H1 (cell line): ENCODE measurements around the gene RTL5. TPM values are rescaled to one million over a fixed set of nuclear protein-coding genes. Genes with fewer than 3 reads are reported as not detected.

ENCODE experiments used
- CTCF ChIA-PET: fragments of 300-600 bp; sonication (Branson Sonifier 250); formaldehyde crosslinking; loops from one replicate; lab custom pipeline; 2021; ENCODE audit not compliant: partially characterized antibody; lab: Charles Lee
- POLR2A ChIA-PET: fragments of 300-600 bp; sonication (Branson Sonifier 250); formaldehyde crosslinking; loops from one replicate; lab custom pipeline; 2021; ENCODE audit warnings: inconsistent platforms; ENCODE audit not compliant: partially characterized antibody; lab: Charles Lee
- DNase-seq, 2 experiments: peaks; one replicate each; pipeline versions ENCODE4 v3.0.0 to v3.0.0-alpha.2; 2010 to 2022; ENCODE audit warnings: low spot score in 2 of 2, low read depth in 1 of 2, mixed read lengths in 1 of 2
- FAIRE-seq: peaks from 2 replicates; lab custom pipeline; 2011; peaks lifted over from hg19 to GRCh38; lab: Jason Lieb, UNC
- H2AFZ ChIP-seq: 2 replicates; pipeline ENCODE4 v1.8.1; 2012; ENCODE audit warnings: low read length, inconsistent platforms
- H2AK5ac ChIP-seq: 2 replicates; pipeline ENCODE4 v1.6.1; 2013; ENCODE audit warnings: low read depth, low read length
- H2BK120ac ChIP-seq: replicated peaks from 2 replicates; pipeline ENCODE3; 2013; ENCODE audit warnings: low read depth, low read length, inconsistent platforms
- H2BK12ac ChIP-seq: 2 replicates; pipeline ENCODE4 v1.6.1; 2013; ENCODE audit warnings: low read depth, low read length
- H2BK15ac ChIP-seq: 2 replicates; pipeline ENCODE4 v1.6.1; 2013; ENCODE audit warnings: low read length
- H2BK20ac ChIP-seq: 2 replicates; pipeline ENCODE4 v1.6.1; 2013; ENCODE audit warnings: low read length
- H2BK5ac ChIP-seq: 2 replicates; pipeline ENCODE4 v1.6.1; 2013; ENCODE audit warnings: low read depth, low read length
- H3K14ac ChIP-seq: 2 replicates; pipeline ENCODE4 v1.6.1; 2013; ENCODE audit warnings: inconsistent platforms; ENCODE audit not compliant: insufficient read length
- H3K18ac ChIP-seq: 2 replicates; pipeline ENCODE4 v1.6.1; 2013; ENCODE audit warnings: low read length; ENCODE audit errors: extremely low read depth
- H3K23ac ChIP-seq: 2 replicates; pipeline ENCODE4 v1.6.1; 2013; ENCODE audit warnings: inconsistent platforms; ENCODE audit not compliant: insufficient read length
- H3K23me2 ChIP-seq: 2 replicates; pipeline ENCODE4 v1.6.1; 2013; ENCODE audit warnings: low read depth, low read length
- H3K27ac ChIP-seq: 2 replicates; pipeline ENCODE4 v1.6.1; 2011; ENCODE audit warnings: low read depth, low read length, inconsistent platforms
- H3K27me3 ChIP-seq, 4 experiments: replicated peaks in 1 of 4; 1 replicate in 1 of 4; 2 replicates in 3 of 4; pipeline versions ENCODE4 v1.6.1 to v1.8.1; 2011 to 2013; ENCODE audit warnings: low read length in 3 of 4, mild to moderate bottlenecking in 3 of 4, inconsistent platforms in 2 of 4, mixed read lengths in 2 of 4, moderate library complexity in 1 of 4; ENCODE audit not compliant: control insufficient read depth in 3 of 4, insufficient read depth in 3 of 4; ENCODE audit errors: extremely low read depth in 1 of 4
- H3K36me3 ChIP-seq, 4 experiments: 2 replicates each; pipeline versions ENCODE4 v1.6.1 to v1.8.1; 2011 to 2013; ENCODE audit warnings: mild to moderate bottlenecking in 4 of 4, low read length in 3 of 4, moderate library complexity in 2 of 4, control low read depth in 1 of 4, inconsistent platforms in 1 of 4; ENCODE audit not compliant: insufficient read depth in 4 of 4, control insufficient read depth in 2 of 4
- H3K4ac ChIP-seq: replicated peaks from 2 replicates; pipeline ENCODE3; 2013; ENCODE audit warnings: low read length, low read depth, mixed read lengths, inconsistent platforms; ENCODE audit not compliant: insufficient read length
- H3K4me1 ChIP-seq, 4 experiments: replicated peaks in 1 of 4; 1 replicate in 1 of 4; 2 replicates in 3 of 4; pipeline versions ENCODE4 v1.6.1 to v1.8.1; 2011 to 2013; ENCODE audit warnings: low read length in 3 of 4, inconsistent platforms in 2 of 4, mixed read lengths in 1 of 4; ENCODE audit not compliant: insufficient read depth in 4 of 4, control insufficient read depth in 3 of 4
- H3K4me2 ChIP-seq, 2 experiments: 2 replicates each; pipeline versions ENCODE4 v1.6.1 to v1.8.1; 2011 to 2013; ENCODE audit warnings: low read depth in 2 of 2, low read length in 2 of 2, control low read depth in 1 of 2, inconsistent platforms in 1 of 2, mild to moderate bottlenecking in 1 of 2; ENCODE audit not compliant: insufficient read depth in 1 of 2
- H3K4me3 ChIP-seq, 4 experiments: fragments of 200-600, 300-600 bp in 1 of 4; sonication (generic), shearing (Covaris generic), sonication (Bioruptor Twin) in 1 of 4; 2 replicates each; pipeline versions ENCODE4 v1.5.1 to v1.8.1; 2011 to 2016; ENCODE audit warnings: low read length in 4 of 4, low read depth in 3 of 4, control low read depth in 2 of 4, inconsistent platforms in 2 of 4, mild to moderate bottlenecking in 2 of 4, mixed read lengths in 1 of 4, moderate library complexity in 1 of 4; ENCODE audit not compliant: insufficient read depth in 2 of 4; ENCODE audit errors: extremely low read depth in 1 of 4
- H3K56ac ChIP-seq: replicated peaks from 2 replicates; pipeline ENCODE3; 2013; ENCODE audit warnings: low read depth, mild to moderate bottlenecking, mixed read lengths, low read length, inconsistent platforms; ENCODE audit not compliant: insufficient read length
- H3K79me1 ChIP-seq: 2 replicates; pipeline ENCODE4 v1.6.1; 2013; ENCODE audit warnings: low read depth, low read length, control low read depth
- H3K79me2 ChIP-seq, 2 experiments: 2 replicates each; pipeline versions ENCODE4 v1.6.1 to v1.8.1; 2012 to 2013; ENCODE audit warnings: low read length in 2 of 2, mild to moderate bottlenecking in 2 of 2, inconsistent platforms in 1 of 2; ENCODE audit not compliant: insufficient read depth in 2 of 2, control insufficient read depth in 1 of 2
- H3K9ac ChIP-seq, 4 experiments: replicated peaks in 1 of 4; 1 replicate in 1 of 4; 2 replicates in 3 of 4; pipeline versions ENCODE4 v1.6.1 to v1.8.1; 2011 to 2013; ENCODE audit warnings: low read depth in 3 of 4, low read length in 3 of 4, control low read depth in 2 of 4, mild to moderate bottlenecking in 2 of 4, moderate library complexity in 2 of 4, inconsistent platforms in 1 of 4; ENCODE audit errors: extremely low read depth in 1 of 4
- H3K9me3 ChIP-seq, 2 experiments: 2 replicates each; pipeline versions ENCODE4 v1.6.1 to v1.8.1; 2012 to 2013; ENCODE audit warnings: mild to moderate bottlenecking in 2 of 2, moderate library complexity in 2 of 2, control low read depth in 1 of 2, inconsistent platforms in 1 of 2, low read depth in 1 of 2, low read length in 1 of 2, mixed read lengths in 1 of 2; ENCODE audit not compliant: insufficient read depth in 2 of 2
- H4K20me1 ChIP-seq, 2 experiments: replicated peaks in 1 of 2; 2 replicates each; pipeline versions ENCODE3 to v1.8.1; 2011 to 2013; ENCODE audit warnings: inconsistent platforms in 2 of 2, low read length in 2 of 2, mild to moderate bottlenecking in 1 of 2; ENCODE audit not compliant: insufficient read depth in 2 of 2, control insufficient read depth in 1 of 2
- H4K5ac ChIP-seq: 2 replicates; pipeline ENCODE4 v1.6.1; 2013; ENCODE audit warnings: low read length, low read depth, mixed read lengths, inconsistent platforms; ENCODE audit not compliant: insufficient read length
- H4K8ac ChIP-seq: 2 replicates; pipeline ENCODE4 v1.8.0; 2013; ENCODE audit warnings: mild to moderate bottlenecking, moderate library complexity, low read length, inconsistent platforms; ENCODE audit not compliant: insufficient read depth; ENCODE audit errors: extremely low read depth
- H4K91ac ChIP-seq: replicated peaks from 2 replicates; pipeline ENCODE3; 2013; ENCODE audit warnings: low read length, mixed read lengths, inconsistent platforms; ENCODE audit not compliant: insufficient read length
- CBX8 ChIP-seq: fragments of 300-800, 300-1000 bp; sonication (generic); IDR thresholded peaks from 2 replicates; pipeline ENCODE4 v1.7.1; 2016; ENCODE audit warnings: low read depth, low read length, borderline replicate concordance
- CHD1 ChIP-seq: IDR thresholded peaks from 2 replicates; pipeline ENCODE4 v1.6.1; 2012; ENCODE audit warnings: low read depth, low read length, improper control_type of control experiment
- CREB1 ChIP-seq: IDR thresholded peaks from 2 replicates; pipeline ENCODE4 v1.6.1; 2012; ENCODE audit warnings: inconsistent platforms
- EP300 ChIP-seq, 2 experiments: IDR thresholded peaks; 1 replicate in 1 of 2; 2 replicates in 1 of 2; pipeline ENCODE4 v1.6.1; 2011 to 2012; ENCODE audit warnings: low read depth in 2 of 2, low read length in 2 of 2, mild to moderate bottlenecking in 2 of 2, borderline replicate concordance in 1 of 2, inconsistent platforms in 1 of 2, moderate library complexity in 1 of 2
- HDAC6 ChIP-seq: IDR thresholded peaks from one replicate; pipeline ENCODE4 v1.7.1; 2012; ENCODE audit warnings: low read depth, mild to moderate bottlenecking, inconsistent platforms, low read length, moderate library complexity
- PHF8 ChIP-seq: fragments of 200-600 bp; sonication (generic); conservative IDR thresholded peaks from 2 replicates; pipeline ENCODE4 v1.7.1; 2012; ENCODE audit warnings: low read depth, mild to moderate bottlenecking, inconsistent platforms, low read length, moderate library complexity
- POU5F1 ChIP-seq: IDR thresholded peaks from 2 replicates; pipeline ENCODE4 v1.6.1; 2011; ENCODE audit warnings: low read depth, mild to moderate bottlenecking, low read length, moderate library complexity
- ZNF274 ChIP-seq: IDR thresholded peaks from 2 replicates; pipeline ENCODE4 v1.7.0; 2012; ENCODE audit warnings: low read length, borderline replicate concordance; ENCODE audit errors: extremely low read depth
- WGBS, 2 experiments: shearing (Covaris generic) in 1 of 2; methylation state at CpG; one replicate each; pipeline versions ENCODE4 v1.1.6 to v1.1.7; 2013 to 2015; ENCODE audit warnings: low lambda C conversion rate in 2 of 2, mixed read lengths in 2 of 2, inconsistent platforms in 1 of 2, low coverage in 1 of 2, missing lambda C conversion rate in 1 of 2; ENCODE audit not compliant: insufficient replicate concordance in 2 of 2, insufficient coverage in 1 of 2, insufficient read length in 1 of 2; ENCODE audit errors: extremely low coverage in 1 of 2, missing lambda C conversion rate in 1 of 2; 5-methylcytosine and 5-hydroxymethylcytosine counted together
- polyA plus RNA-seq, 7 experiments: library from polyadenylated mRNA; depleted of rRNA in 3 of 7; stranded (reverse) in 5 of 7; unstranded in 2 of 7; fragments of >200 nt in 5 of 7; fragments of 200-250 nt in 2 of 7; gene quantifications; 1 replicate in 5 of 7; 2 replicates in 1 of 7; 4 replicates in 1 of 7; pipeline versions ENCODE4 v1.2.1 to v1.2.3, GENCODE V29; 2011 to 2013; ENCODE audit warnings: missing spikeins in 2 of 7, mixed read lengths in 2 of 7
- total RNA-seq: library from RNA; stranded (reverse); fragmentation: NEBNext Ultra II Directional; extraction: Animal tissue kit (Norgen Biotek cat#: 25700); gene quantifications from 2 replicates; pipeline ENCODE4 v1.2.1, GENCODE V29; 2021

RTL5 gene
- total and polyA plus RNA-seq, 2 of the 8 experiments (the other 6 are each of a cell fraction or from before 2014, with no cell fraction given), result 0.57 to 1.9 TPM

GRCh38 chrX:72146527-72146926 lies 14.8 kb upstream of the RTL5 start:
- Histone ChIP-seq H3K27ac (no peak overlapping the region), H3K56ac (no peak overlapping the region), H2AK5ac (no peak overlapping the region), H2BK120ac (no peak overlapping the region), H4K20me1 (no peaks in the 10 kb centered on the region), H3K4me2 (no peak overlapping the region), H4K8ac (no peak overlapping the region), H2BK5ac (no peak overlapping the region), H3K4me1 (no peaks in the 10 kb centered on the region), H3K36me3 (no peaks in the 10 kb centered on the region), H3K9me3 (no peaks in the 10 kb centered on the region), H2BK20ac (no peak overlapping the region), H3K23ac (no peak overlapping the region), H2BK12ac (no peak overlapping the region), H3K9ac (no peak overlapping the region), H3K14ac (no peak overlapping the region), H3K18ac (no peak overlapping the region), H4K91ac (no peak overlapping the region), H3K4ac (no peak overlapping the region), H3K4me3 (no peak overlapping the region), H3K79me1 (no peaks in the 10 kb centered on the region), H3K23me2 (no peaks in the 10 kb centered on the region; the same call in 1 of the 2 replicates), H3K79me2 (no peaks in the 10 kb centered on the region), H2BK15ac (no peak overlapping the region), H4K5ac (no peak overlapping the region), H2AFZ (no peak overlapping the region), H3K27me3 (no peaks in the 10 kb centered on the region)
- no peak for TF ChIP-seq CREB1
- TF ChIP-seq ZNF274, result no peak
- TF ChIP-seq EP300 (IDR thresholded peaks at IDR 0.05; ENCODE audit: borderline replicate concordance in 1 of 2, low read depth in 2 of 2, low read length in 2 of 2), result no peak
- no peak for TF ChIP-seq POU5F1
- no peak for TF ChIP-seq CBX8
- no peak for TF ChIP-seq CHD1
- no peak for TF ChIP-seq HDAC6
- no peak for TF ChIP-seq PHF8
- no peak for FAIRE-seq
- WGBS, 2 experiments, result 91% methylated on average over 2 of the region's 2 CpGs; no CpG with 5 or more reads in 1 of the 2 experiments
- CTCF ChIA-PET, result no interaction called here
- DNase-seq, result no peak
- POLR2A ChIA-PET, result no interaction called here
